GM10847 (cell line): Measurements from ENCODE around the gene HSPD1.

ENCODE experiments used
- POLR2A ChIP-seq: IDR thresholded peaks from 2 replicates; pipeline ENCODE4 v1.6.1; 2011; ENCODE audit not compliant: insufficient read length; ENCODE audit errors: extremely low read depth

HSPD1 gene

GRCh38 chr2:197502685-197503084 is 3.0 kb upstream of the HSPD1 start:
- TF ChIP-seq POLR2A = no peak

- no peak for TF ChIP-seq POLR2A
Observed at GRCh38 chr2:197502201-197502600, 2.6 kb upstream of the HSPD1 start.

GRCh38 chr2:197500503-197501131 is 977 bp upstream of the HSPD1 start:
- TF ChIP-seq POLR2A = no peak

GRCh38 chr2:197498937-197499593 is 575 bp downstream of the HSPD1 start:
- TF ChIP-seq POLR2A = no peak

- no peak for TF ChIP-seq POLR2A
Observed at GRCh38 chr2:197498235-197498936, 1.3 kb downstream of the HSPD1 start.

- TF ChIP-seq POLR2A = no peak
Observed at GRCh38 chr2:197497326-197497725, 2.3 kb downstream of the HSPD1 start.

- no peak for TF ChIP-seq POLR2A
Observed at GRCh38 chr2:197496695-197497094, 2.9 kb downstream of the HSPD1 start.

GRCh38 chr2:197495433-197496134 is 4.1 kb downstream of the HSPD1 start:
- no peak for TF ChIP-seq POLR2A

- no peak for TF ChIP-seq POLR2A
Observed at GRCh38 chr2:197487385-197487784, 12.3 kb downstream of the HSPD1 start.

- TF ChIP-seq POLR2A = no peak
Observed at GRCh38 chr2:197486175-197486574, 13.5 kb downstream of the HSPD1 start.

GRCh38 chr2:197480165-197481036 is 19.2 kb downstream of the HSPD1 start:
- no peak for TF ChIP-seq POLR2A

GRCh38 chr2:197477797-197478196 is 21.8 kb downstream of the HSPD1 start:
- no peak for TF ChIP-seq POLR2A

- no peak for TF ChIP-seq POLR2A
Observed at GRCh38 chr2:197472166-197472565, 27.5 kb downstream of the HSPD1 start.

GRCh38 chr2:197464175-197464574 is 35.5 kb downstream of the HSPD1 start:
- no peak for TF ChIP-seq POLR2A

GRCh38 chr2:197461057-197461456 is 38.6 kb downstream of the HSPD1 start:
- no peak for TF ChIP-seq POLR2A
